H9 (cell line): ENCODE measurements around the gene GNAO1. TPM values are rescaled to one million over a fixed set of nuclear protein-coding genes. Genes with fewer than 3 reads are reported as not detected.

Experiments
- DNase-seq: peaks from one replicate; pipeline ENCODE4 v3.0.0-alpha.2; 2017
- H2AFZ ChIP-seq: one replicate; pipeline ENCODE4 v1.6.1; 2013; ENCODE audit warnings: mild to moderate bottlenecking, low read length, control low read depth, moderate library complexity
- H2AK5ac ChIP-seq: 2 replicates; pipeline ENCODE4 v1.6.1; 2013; ENCODE audit warnings: low read length, control low read depth, mixed read lengths; ENCODE audit not compliant: insufficient read length
- H2BK120ac ChIP-seq: one replicate; pipeline ENCODE4 v1.6.1; 2013; ENCODE audit warnings: low read depth, mild to moderate bottlenecking, low read length, control low read depth, inconsistent platforms; ENCODE audit not compliant: poor library complexity, severe bottlenecking
- H2BK12ac ChIP-seq: 2 replicates; pipeline ENCODE4 v1.6.1; 2013; ENCODE audit warnings: low read length, control low read depth, mixed read lengths, low read depth; ENCODE audit not compliant: insufficient read length
- H2BK15ac ChIP-seq: 2 replicates; pipeline ENCODE4 v1.6.1; 2013; ENCODE audit warnings: low read depth, low read length, control low read depth
- H2BK20ac ChIP-seq: one replicate; pipeline ENCODE4 v1.6.1; 2013; ENCODE audit warnings: low read depth, mild to moderate bottlenecking, low read length, control low read depth, inconsistent platforms; ENCODE audit not compliant: poor library complexity, severe bottlenecking
- H2BK5ac ChIP-seq: 2 replicates; pipeline ENCODE4 v1.6.1; 2013; ENCODE audit warnings: low read length, control low read depth, mixed read lengths; ENCODE audit not compliant: insufficient read length
- H3K14ac ChIP-seq: 2 replicates; pipeline ENCODE4 v1.6.1; 2013; ENCODE audit warnings: low read length, control low read depth; ENCODE audit not compliant: insufficient read depth
- H3K18ac ChIP-seq: 2 replicates; pipeline ENCODE4 v1.6.1; 2013; ENCODE audit warnings: low read depth, mild to moderate bottlenecking, mixed read lengths, low read length, control low read depth; ENCODE audit not compliant: insufficient read length
- H3K23ac ChIP-seq: 2 replicates; pipeline ENCODE4 v1.6.1; 2013; ENCODE audit warnings: low read length, control low read depth, mixed read lengths, low read depth; ENCODE audit not compliant: insufficient read length
- H3K23me2 ChIP-seq: 2 replicates; pipeline ENCODE4 v1.6.1; 2013; ENCODE audit warnings: low read depth, mild to moderate bottlenecking, mixed read lengths, low read length, control low read depth; ENCODE audit not compliant: insufficient read length, poor library complexity, severe bottlenecking
- H3K27ac ChIP-seq: 2 replicates; pipeline ENCODE4 v1.5.1; 2013; ENCODE audit warnings: low read length, control low read depth, mixed read lengths, low read depth; ENCODE audit not compliant: insufficient read length
- H3K27me3 ChIP-seq: 2 replicates; pipeline ENCODE4 v1.6.1; 2013; ENCODE audit warnings: low read length, control low read depth, inconsistent platforms; ENCODE audit not compliant: insufficient read depth
- H3K4ac ChIP-seq: 2 replicates; pipeline ENCODE4 v1.6.1; 2013; ENCODE audit warnings: low read depth, mild to moderate bottlenecking, control low read depth, inconsistent platforms, low read length, moderate library complexity
- H3K4me1 ChIP-seq: 2 replicates; pipeline ENCODE4 v1.6.1; 2013; ENCODE audit warnings: low read length, control low read depth, inconsistent platforms; ENCODE audit not compliant: insufficient read depth
- H3K4me2 ChIP-seq: 2 replicates; pipeline ENCODE4 v1.6.1; 2013; ENCODE audit warnings: low read length, control low read depth, mixed read lengths; ENCODE audit not compliant: insufficient read length, insufficient read depth
- H3K56ac ChIP-seq: 2 replicates; pipeline ENCODE4 v1.6.1; 2013; ENCODE audit warnings: low read depth, mild to moderate bottlenecking, mixed read lengths, low read length, control low read depth; ENCODE audit not compliant: insufficient read length
- H3K79me1 ChIP-seq: 2 replicates; pipeline ENCODE4 v1.6.1; 2013; ENCODE audit warnings: low read depth, mild to moderate bottlenecking, moderate library complexity, low read length, control low read depth, inconsistent platforms; ENCODE audit not compliant: insufficient read depth, poor library complexity, severe bottlenecking
- H3K79me2 ChIP-seq: 2 replicates; pipeline ENCODE4 v1.6.1; 2013; ENCODE audit warnings: low read length, control low read depth, inconsistent platforms; ENCODE audit not compliant: insufficient read depth
- H3K9ac ChIP-seq: 2 replicates; pipeline ENCODE4 v1.6.1; 2013; ENCODE audit warnings: low read length, control low read depth, mixed read lengths; ENCODE audit not compliant: insufficient read length; ENCODE audit errors: extremely low read depth
- H3K9me3 ChIP-seq: one replicate; pipeline ENCODE4 v1.6.1; 2013; ENCODE audit warnings: low read depth, low read length, inconsistent platforms; ENCODE audit not compliant: control insufficient read depth
- H3T11ph ChIP-seq: one replicate; pipeline ENCODE4 v1.6.1; 2013; ENCODE audit warnings: mild to moderate bottlenecking, low read length, control low read depth, inconsistent platforms
- H4K20me1 ChIP-seq: one replicate; pipeline ENCODE4 v1.6.1; 2013; ENCODE audit not compliant: control insufficient read depth, insufficient read length, insufficient read depth
- H4K5ac ChIP-seq: 2 replicates; pipeline ENCODE4 v1.6.1; 2013; ENCODE audit warnings: low read depth, mild to moderate bottlenecking, mixed read lengths, low read length, control low read depth; ENCODE audit not compliant: insufficient read length
- H4K8ac ChIP-seq: replicated peaks from 2 replicates; pipeline ENCODE4 v1.6.1; 2013; ENCODE audit warnings: low read length, control low read depth, mixed read lengths, low read depth; ENCODE audit not compliant: insufficient read length
- H4K91ac ChIP-seq: 2 replicates; pipeline ENCODE4 v1.6.1; 2013; ENCODE audit warnings: low read depth, mild to moderate bottlenecking, moderate library complexity, mixed read lengths, low read length, control low read depth; ENCODE audit not compliant: insufficient read length
- H3K27ac Mint-ChIP-seq, 3 experiments: 2 replicates in 2 of 3; 3 replicates in 1 of 3; pipeline ENCODE4 v1.8.0; 2020 to 2021; ENCODE audit warnings: mixed read lengths in 3 of 3, mild to moderate bottlenecking in 1 of 3, moderate library complexity in 1 of 3
- H3K27me3 Mint-ChIP-seq: 2 replicates; pipeline ENCODE4 v1.8.0; 2021; ENCODE audit warnings: low read depth, mild to moderate bottlenecking, moderate library complexity, mixed read lengths
- H3K36me3 Mint-ChIP-seq, 3 experiments: 2 replicates in 2 of 3; 3 replicates in 1 of 3; pipeline ENCODE4 v1.8.0; 2020 to 2021; ENCODE audit warnings: low read depth in 3 of 3, mixed read lengths in 3 of 3; ENCODE audit not compliant: insufficient read depth in 1 of 3
- H3K4me1 Mint-ChIP-seq, 2 experiments: 2 replicates each; pipeline ENCODE4 v1.8.0; 2020; ENCODE audit warnings: mixed read lengths in 2 of 2
- H3K4me3 Mint-ChIP-seq, 2 experiments: 2 replicates in 1 of 2; 3 replicates in 1 of 2; pipeline ENCODE4 v1.8.0; 2020 to 2021; ENCODE audit warnings: mild to moderate bottlenecking in 2 of 2, mixed read lengths in 2 of 2, moderate library complexity in 1 of 2
- H3K9me3 Mint-ChIP-seq, 2 experiments: 2 replicates in 1 of 2; 3 replicates in 1 of 2; pipeline ENCODE4 v1.8.0; 2020; ENCODE audit warnings: mild to moderate bottlenecking in 2 of 2, mixed read lengths in 2 of 2, moderate library complexity in 1 of 2
- WGBS: extraction: QIAGEN DNeasy Blood & Tissue Kit; methylation state at CpG from one replicate; pipeline ENCODE4 v1.1.7; 2013; ENCODE audit warnings: missing lambda C conversion rate, low lambda C conversion rate, mixed read lengths; ENCODE audit not compliant: insufficient read length; ENCODE audit errors: extremely low coverage; 5-methylcytosine and 5-hydroxymethylcytosine counted together
- total RNA-seq: library from RNA; stranded (reverse); gene quantifications from 2 replicates; pipeline ENCODE4 v1.2.1, GENCODE V29; 2021
- TF ChIP-seq, protein P1 (sequence below): fragments of 200-600 bp; sonication (generic); conservative IDR thresholded peaks from 3 replicates; pipeline ENCODE4 v1.8.0; 2021; ENCODE audit warnings: antibody characterized with exemption, mild to moderate bottlenecking

The GNAO1 gene
- total RNA-seq, 1 experiment from 2014 or later = 16.9 TPM

DNA sequence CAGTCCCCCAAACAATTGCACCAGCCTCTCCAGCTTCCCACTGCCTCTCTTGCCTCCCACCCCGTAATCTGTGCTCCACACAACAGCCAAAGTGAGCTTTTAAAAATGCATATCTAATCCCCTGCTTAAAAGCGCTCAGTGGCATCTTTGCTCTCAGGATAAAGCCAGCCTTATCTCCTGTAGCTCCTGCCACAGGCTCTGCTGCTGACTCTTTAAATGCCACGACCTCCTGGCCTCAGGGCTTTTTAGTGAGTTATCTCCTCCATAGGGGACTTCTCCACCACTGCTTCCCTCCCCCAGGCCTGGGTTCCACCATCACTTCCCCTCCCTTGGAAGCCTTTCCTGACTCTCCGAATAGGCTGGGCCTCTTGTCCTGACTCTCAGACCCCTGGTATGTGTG, 98.6 kb downstream of the GNAO1 start:
- no peaks in the 10 kb centered on the region for H4K20me1 ChIP-seq

More for the DNA sequence above, 98.6 kb downstream of the GNAO1 start:
- Histone ChIP-seq H3K79me1 (no peaks in the 10 kb centered on the region), H3K14ac (0 out of 2 replicates have a peak overlapping the region, but pooled peaks have one; percentile 32), H3K4ac (no peak overlapping the region), H2AFZ (no peak overlapping the region), H3K4me2 (no peak overlapping the region), H2AK5ac (no peak overlapping the region), H3K9ac (no peak overlapping the region), H2BK15ac (no peak overlapping the region), H3K27me3 (no peaks in the 10 kb centered on the region), H3K18ac (no peak overlapping the region), H2BK5ac (no peak overlapping the region), H3K4me1 (peaks cover under 1% of the 10 kb centered on the region; the same call in 1 of the 2 replicates), H4K8ac (no peak overlapping the region), H3T11ph (no peak overlapping the region), H2BK120ac (no peak overlapping the region), H2BK20ac (no peak overlapping the region), H3K79me2 (no peaks in the 10 kb centered on the region), H2BK12ac (no peak overlapping the region), H3K27ac (no peak overlapping the region), H3K23me2 (no peaks in the 10 kb centered on the region), H3K23ac (no peak overlapping the region), H4K91ac (no peak overlapping the region), H3K9me3 (no peaks in the 10 kb centered on the region), H4K5ac (no peak overlapping the region), H3K56ac (no peak overlapping the region)
- no peak overlapping the region for H3K4me3 Mint-ChIP-seq
- H3K27me3 Mint-ChIP-seq = peaks cover 19% of the 10 kb centered on the region
- H3K4me1 Mint-ChIP-seq = peaks cover 52 to 57% of the 10 kb centered on the region in 2 experiments
- no peaks in the 10 kb centered on the region for H3K9me3 Mint-ChIP-seq
- H3K27ac Mint-ChIP-seq = peak overlapping the region in 2 of 3 experiments; percentile 37 to 49; a peak in 4 of 7 replicates
- no CpG with 5 or more reads among the region's 4 CpGs for WGBS
- DNase-seq = no peak
- no peaks in the 10 kb centered on the region; a peak in 2 of 7 replicates for H3K36me3 Mint-ChIP-seq
- TF ChIP-seq, protein P1, sequence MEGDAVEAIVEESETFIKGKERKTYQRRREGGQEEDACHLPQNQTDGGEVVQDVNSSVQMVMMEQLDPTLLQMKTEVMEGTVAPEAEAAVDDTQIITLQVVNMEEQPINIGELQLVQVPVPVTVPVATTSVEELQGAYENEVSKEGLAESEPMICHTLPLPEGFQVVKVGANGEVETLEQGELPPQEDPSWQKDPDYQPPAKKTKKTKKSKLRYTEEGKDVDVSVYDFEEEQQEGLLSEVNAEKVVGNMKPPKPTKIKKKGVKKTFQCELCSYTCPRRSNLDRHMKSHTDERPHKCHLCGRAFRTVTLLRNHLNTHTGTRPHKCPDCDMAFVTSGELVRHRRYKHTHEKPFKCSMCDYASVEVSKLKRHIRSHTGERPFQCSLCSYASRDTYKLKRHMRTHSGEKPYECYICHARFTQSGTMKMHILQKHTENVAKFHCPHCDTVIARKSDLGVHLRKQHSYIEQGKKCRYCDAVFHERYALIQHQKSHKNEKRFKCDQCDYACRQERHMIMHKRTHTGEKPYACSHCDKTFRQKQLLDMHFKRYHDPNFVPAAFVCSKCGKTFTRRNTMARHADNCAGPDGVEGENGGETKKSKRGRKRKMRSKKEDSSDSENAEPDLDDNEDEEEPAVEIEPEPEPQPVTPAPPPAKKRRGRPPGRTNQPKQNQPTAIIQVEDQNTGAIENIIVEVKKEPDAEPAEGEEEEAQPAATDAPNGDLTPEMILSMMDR = no peak
